Endothelial cell of hepatic sinusoid (primary cell): ENCODE data around the gene SYNJ1.
"Not testable (repeated sequence)": the region's sequence is repeated elsewhere in the genome, so short reads cannot be mapped to it uniquely, and the experiment has no call there.

Experiments
- in situ Hi-C: cut with HindIII; loops from 2 replicates; pipeline ENCODE4 v1.10.0; 2017; ENCODE audit warnings: low sequenced_read_pairs

Gene SYNJ1

GRCh38 chr21:32695482-32695881, 32.3 kb downstream of the SYNJ1 start:
- in situ Hi-C loops, result not testable (repeated sequence)

- in situ Hi-C loops, result no loop called here
Observed at GRCh38 chr21:32693581-32693980, 34.2 kb downstream of the SYNJ1 start.

DNA sequence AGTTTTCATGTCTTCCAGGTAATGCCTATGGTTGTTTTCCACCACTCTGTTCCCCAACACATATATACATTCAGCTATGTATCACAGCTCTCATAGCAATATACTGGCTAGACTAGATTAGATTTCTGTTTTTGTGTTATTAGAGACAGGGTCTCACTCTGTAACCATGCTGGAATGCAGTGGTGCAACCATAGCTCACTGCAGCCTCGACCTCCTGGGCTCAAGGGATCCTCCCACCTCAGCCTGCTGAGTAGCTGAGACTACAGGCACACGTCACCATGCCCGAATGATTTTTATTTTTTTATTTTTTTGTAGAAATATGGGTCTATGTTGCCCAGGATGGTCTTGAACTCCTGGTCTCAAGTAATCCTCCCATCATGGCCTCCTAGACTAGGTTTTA, 37.7 kb downstream of the SYNJ1 start:
- in situ Hi-C loops, result no loop called here

- in situ Hi-C loops, result no loop called here
Observed at GRCh38 chr21:32687643-32688345, 40.0 kb downstream of the SYNJ1 start.

GRCh38 chr21:32682696-32683474, 44.9 kb downstream of the SYNJ1 start:
- in situ Hi-C loops, result no loop called here

GRCh38 chr21:32674731-32675130, 53.1 kb downstream of the SYNJ1 start:
- in situ Hi-C loops, result no loop called here

DNA sequence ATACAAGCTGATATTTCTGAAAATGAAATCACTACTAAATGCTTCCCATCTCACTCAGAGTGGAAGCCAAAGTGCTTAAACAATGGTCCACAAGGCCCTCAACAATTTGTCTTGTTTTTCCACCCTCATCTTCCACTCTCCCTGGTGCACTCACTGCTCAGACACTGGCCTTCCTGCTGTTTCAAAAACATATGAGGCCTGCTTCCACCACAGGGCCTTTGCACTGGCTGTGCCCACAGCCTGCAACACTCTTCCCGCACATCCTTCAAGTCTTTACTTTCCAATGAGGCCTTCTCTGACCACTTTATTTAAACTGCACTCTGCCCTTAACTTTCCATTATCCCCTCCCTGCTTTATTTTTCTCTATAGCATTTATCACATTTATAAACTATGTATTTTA, 53.8 kb downstream of the SYNJ1 start:
- in situ Hi-C loops, result no loop called here

DNA sequence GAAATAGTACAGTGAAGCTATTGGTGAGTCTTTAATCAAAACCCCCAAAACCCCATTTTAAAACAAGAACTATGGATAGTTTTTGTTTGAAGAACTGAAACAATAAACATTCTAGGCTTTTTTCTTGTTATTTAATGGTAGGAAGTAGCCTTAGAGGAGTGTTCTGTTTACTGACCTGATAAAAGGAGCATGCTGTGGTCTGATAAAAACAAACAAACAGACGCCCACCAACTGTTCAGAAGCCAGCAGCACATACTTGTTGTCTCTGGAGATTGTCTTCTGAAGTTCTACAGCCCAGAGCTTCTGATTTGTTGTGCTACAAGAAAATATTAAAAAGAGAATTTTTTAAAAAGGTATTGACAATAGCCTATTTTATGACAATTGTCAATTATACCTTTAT, 61.6 kb downstream of the SYNJ1 start:
- in situ Hi-C loops, result no loop called here

DNA sequence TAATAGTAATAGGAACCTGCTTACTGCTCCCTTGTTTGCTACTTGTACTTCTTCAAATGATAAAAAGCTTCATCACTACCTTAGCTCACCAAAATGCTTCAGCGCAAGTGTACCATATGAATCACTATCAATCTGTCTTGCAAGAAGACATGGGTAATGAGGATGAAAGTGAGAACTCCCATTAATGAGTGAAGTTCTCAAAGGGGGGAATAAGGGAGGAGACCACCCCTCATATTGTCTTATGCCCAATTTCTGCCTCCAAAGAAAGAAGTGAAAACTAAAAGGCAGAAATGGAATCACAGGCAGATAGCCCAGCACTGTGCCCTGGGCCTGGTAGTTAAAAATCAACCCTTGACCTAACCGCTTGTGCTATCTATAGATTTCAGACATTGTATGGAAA, 63.7 kb downstream of the SYNJ1 start:
- in situ Hi-C loops, result not testable (repeated sequence)

DNA sequence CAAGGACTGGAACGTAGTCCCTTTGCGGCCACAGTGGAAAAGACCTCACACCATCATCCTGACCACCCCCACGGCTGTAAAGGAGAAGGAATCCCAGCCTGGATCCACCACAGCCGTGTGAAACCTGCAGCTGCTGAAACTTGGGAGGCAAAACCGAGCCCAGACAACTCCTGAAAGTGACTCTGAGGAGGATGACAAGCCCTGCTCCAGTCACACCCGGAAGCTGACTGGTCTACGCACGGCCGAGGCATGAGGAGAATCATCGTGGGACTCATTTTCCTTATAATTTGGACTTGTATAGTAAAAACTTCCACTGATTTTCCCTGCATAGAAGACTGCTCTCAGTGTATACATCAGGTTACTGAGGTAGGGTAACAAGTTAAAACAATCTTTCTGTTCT, 65.8 kb downstream of the SYNJ1 start:
- in situ Hi-C loops, result not testable (repeated sequence)

- in situ Hi-C loops, result not testable (repeated sequence)
Observed at GRCh38 chr21:32661026-32661782, 66.6 kb downstream of the SYNJ1 start.

DNA sequence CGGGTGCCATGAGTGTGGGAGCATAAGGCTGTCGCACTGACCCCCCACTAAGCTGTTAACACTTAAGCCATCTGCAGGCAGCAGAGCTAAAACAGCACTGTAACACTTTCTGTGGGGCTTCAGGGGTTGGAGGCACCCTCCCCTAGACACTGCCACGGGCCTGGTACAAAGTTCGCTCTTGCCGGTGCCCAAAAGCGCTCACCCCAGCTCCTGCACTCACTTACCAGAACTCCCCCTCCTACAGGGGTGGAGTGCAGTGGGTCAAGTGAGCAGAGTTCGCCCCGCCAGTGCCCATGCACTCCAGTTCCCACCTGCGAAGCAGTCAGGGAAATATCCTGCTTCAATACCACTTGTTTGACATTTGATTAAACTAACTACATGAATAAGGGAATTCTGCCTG, 69.3 kb downstream of the SYNJ1 start:
- in situ Hi-C loops, result no loop called here

GRCh38 chr21:32653326-32653901, 74.4 kb downstream of the SYNJ1 start:
- in situ Hi-C loops, result no loop called here

- in situ Hi-C loops, result no loop called here
Observed at GRCh38 chr21:32648165-32648564, 79.6 kb downstream of the SYNJ1 start.

DNA sequence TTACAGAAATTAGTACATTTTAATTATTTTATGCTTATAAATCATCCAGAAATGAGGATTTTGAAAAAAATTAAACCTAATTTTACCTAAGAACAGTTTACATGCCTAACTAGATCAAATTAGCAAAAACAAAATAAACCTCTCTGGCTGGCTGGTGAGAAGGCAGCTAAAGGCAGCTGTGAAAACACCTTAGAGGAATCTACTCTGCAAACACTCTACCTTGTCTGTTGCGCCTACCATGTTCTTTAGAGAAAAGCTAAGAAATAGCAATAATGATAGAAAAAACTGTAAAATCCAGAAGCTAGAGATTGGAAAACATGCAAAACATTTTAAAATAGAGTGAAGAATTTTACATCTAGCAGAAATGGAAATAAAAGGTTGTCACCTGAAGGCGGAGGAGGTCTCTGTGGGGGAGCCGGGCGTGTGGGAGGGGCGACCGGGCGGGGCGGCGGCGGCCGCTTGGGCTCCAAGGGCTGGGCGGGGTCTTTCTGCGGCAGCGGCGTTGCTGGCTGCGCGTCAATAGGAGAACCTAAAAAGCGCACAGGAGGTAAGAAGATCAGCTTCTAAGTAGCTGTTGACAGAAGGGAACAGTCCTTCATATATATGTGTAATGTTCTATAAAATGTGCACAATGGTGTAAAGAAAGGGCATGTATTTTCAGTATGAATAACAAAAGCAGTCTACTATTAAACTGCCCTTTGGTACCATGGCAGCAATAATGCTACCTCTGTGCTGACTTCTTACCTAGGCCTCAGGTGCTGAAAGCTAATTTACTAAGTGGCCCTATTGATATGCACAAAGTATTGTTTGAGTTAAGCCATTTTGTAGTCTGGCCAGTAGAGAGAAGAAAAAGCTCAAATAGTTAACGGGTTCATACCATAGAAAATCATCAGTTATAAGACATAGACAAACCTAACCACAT, 82.3 kb downstream of the SYNJ1 start:
- in situ Hi-C loops, result no loop called here

- in situ Hi-C loops, result no loop called here
Observed at GRCh38 chr21:32641710-32642698, 85.8 kb downstream of the SYNJ1 start.

- in situ Hi-C loops, result no loop called here
Observed at GRCh38 chr21:32626621-32627196, 101.1 kb downstream of the SYNJ1 start.

- in situ Hi-C loops, result not testable (repeated sequence)
Observed at GRCh38 chr21:32618218-32618617, 109.6 kb downstream of the SYNJ1 start.
